ENCODE results near the gene RFX1. TPM values are rescaled to one million over a fixed set of nuclear protein-coding genes. Genes with fewer than 3 reads are reported as not detected.

RFX1 gene
- total RNA-seq, 1 donor from 2014 or later: 8.3 TPM

DNA sequence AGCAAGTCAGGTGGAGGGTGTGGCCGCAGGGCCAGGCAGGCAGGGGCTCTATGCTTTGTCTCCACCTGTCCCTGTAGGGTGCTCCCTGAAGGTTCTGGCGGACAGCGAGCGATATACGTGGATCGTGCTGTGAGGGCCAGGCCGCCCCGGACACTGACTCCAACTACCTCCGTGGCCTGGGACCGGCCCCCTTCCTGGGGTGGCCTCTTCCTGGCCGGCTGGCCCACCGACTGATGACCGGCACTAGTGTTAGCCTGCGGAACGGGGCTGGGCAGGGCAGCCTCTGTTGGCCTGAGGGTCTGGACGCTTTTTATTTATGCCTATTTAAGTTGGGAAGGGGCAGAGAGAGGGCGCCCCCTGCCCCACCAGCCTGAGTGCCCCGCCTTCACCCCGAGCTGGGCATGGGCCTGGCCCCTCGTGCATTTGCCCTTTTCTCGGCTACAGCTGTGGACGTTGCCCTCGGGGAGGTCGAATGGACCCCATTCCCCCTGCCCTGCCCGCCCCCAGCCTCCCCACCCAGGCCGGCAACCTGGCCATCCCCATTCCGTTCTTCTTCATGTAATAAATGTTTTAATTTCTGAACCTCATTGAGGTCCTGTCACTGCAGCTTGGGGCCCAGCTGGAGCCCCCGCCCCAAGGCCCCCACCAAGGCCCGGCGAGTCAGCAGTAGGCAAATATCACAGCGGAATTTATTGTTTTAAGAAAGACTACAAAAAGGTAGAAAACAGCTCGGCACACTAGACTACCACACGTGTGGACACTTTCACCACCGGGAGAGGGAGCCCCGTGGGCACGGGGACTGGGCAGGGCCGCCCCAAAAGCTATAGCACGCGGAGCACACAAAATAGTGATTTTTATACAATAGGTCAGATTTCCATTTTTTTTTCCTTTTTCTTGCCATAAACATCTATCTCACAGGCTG lies 45.0 kb downstream of the RFX1 start:
- ATAC-seq: no peak

GRCh38 chr19:13959962-13960862 lies 45.9 kb downstream of the RFX1 start:
- ATAC-seq: no peak

DNA sequence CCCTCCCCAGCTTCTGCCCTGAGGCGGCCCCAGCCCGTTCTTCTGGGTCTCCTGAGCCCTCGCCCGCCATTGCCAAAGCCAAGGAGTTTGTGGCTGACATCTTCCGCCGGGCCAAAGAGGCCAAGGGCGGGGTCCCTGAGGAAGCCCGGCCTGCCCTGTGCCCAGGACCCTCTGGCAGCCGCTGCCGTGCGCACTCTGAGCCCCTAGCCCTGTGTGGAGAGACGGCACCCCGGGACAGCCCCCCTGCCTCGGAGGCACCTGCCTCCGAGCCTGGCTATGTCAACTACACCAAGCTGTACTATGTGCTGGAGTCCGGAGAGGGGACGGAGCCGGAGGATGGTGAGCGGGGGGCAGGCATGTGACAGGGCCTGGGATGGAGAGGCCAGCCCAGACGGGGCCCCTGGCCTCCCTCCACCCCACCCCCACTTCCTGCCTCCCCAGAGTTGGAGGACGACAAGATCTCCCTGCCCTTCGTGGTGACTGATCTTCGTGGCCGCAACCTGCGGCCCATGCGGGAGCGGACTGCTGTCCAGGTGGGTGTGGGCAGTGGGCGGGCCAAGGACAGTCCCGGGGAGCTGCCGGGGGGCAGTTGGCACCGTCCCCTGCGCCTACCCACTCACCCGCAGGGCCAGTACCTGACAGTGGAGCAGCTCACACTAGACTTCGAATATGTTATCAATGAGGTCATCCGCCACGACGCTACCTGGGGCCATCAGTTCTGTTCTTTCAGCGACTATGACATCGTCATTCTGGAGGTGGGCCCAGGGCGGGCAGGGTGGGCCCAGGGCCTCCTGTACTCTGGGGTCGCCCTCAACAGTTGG lies 46.8 kb downstream of the RFX1 start:
- peak; percentile 3 for ATAC-seq

- ATAC-seq: no peak
Measured at GRCh38 chr19:13958043-13958442, 48.1 kb downstream of the RFX1 start.

DNA sequence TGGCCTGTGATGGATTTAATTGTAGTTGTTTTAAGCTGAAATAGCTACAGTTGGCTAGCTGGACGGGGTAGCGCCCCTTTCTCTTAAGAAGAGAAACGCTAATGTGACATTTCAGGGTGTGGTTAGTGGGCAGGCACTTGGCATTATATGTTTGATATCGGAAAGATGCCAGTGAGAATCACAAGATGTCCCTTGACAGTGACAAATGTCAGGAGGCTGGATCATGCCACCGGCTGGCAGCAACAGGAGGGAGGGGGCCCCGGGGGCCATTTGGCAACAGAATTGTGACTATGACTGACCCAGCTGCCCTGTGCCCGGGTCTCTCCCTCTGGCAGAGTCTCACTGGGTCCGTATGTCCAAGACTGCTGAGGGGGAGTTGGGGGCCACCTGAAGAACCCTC lies 49.1 kb downstream of the RFX1 start:
- ATAC-seq: no peak

DNA sequence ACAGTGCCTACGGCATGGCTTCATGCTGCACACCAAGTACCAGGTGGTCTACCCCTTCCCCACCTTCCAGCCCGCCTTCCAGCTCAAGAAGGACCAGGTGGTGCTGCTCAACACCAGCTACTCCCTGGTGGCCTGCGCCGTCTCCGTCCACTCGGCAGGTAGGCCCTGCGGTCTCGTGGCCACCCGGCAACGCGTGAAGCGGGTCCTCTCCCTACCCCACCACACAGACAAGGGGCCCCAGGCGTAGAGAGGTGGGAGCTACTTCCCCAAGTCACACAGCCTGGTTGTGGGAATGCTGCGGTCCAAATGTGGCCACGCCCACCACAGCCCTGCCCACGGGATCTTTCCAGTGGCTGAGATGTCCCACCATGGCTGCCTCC lies 49.8 kb downstream of the RFX1 start:
- ATAC-seq: no peak

DNA sequence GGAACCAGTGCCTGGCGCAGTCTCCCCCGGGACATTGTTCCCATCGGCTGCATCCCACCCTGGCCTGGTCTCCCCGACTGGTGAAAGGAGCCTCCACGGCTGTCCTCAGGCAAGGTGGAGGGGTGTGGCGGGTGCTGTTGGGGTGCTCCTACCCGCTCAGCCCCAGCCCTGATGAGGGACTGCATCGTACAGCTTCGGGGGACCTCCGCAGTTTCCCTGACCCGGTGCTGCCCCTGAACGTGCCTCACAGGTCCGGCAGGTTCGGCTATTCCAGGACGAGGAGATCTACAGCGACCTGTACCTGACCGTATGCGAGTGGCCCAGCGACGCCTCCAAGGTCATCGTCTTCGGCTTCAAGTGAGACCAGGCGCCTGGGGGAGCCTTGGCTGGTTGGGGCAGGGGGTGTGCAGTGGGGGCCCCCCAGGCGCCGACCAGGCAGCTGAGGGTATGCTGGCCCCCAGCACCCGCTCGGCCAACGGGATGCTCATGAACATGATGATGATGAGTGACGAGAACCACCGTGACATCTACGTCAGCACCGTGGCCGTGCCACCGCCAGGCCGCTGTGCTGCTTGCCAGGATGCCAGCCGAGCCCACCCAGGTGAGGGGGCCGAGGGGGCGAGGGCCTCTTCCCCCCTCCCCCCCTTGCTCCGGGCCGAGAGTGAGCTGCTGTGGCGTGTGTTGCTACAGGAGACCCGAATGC lies 50.3 kb downstream of the RFX1 start:
- no peak for ATAC-seq

GRCh38 chr19:13954185-13954584 lies 51.9 kb downstream of the RFX1 start:
- ATAC-seq: no peak

- peak; percentile 61 for ATAC-seq
Measured at GRCh38 chr19:13952931-13953531, 53.1 kb downstream of the RFX1 start.

GRCh38 chr19:13952154-13952930 lies 53.8 kb downstream of the RFX1 start, which contains the start of gene DCAF15:
TSS of gene DCAF15 (plus strand) at chr19:13952509. CDS start at chr19:13952513, 4 bp downstream.
- ATAC-seq: peak; percentile 98

DNA sequence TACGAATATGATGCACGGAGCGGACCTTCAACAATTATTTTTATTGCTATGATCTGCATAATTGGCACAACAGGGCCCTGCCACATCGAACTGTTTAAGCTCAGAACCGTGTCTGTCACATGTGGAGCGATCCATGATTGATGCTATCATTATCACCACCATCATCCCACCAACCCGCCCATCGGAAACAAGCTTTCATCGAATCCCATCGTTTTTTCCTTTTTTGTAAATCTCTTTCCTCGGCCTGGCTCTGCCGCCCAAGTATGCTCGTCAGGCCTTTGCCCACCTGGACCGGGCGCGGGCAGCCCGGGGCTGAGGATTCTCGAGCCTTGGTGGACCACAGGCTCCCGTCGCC lies 54.3 kb downstream of the RFX1 start:
- ATAC-seq: no peak

GRCh38 chr19:13951043-13951442 lies 55.1 kb downstream of the RFX1 start:
- ATAC-seq: no peak

DNA sequence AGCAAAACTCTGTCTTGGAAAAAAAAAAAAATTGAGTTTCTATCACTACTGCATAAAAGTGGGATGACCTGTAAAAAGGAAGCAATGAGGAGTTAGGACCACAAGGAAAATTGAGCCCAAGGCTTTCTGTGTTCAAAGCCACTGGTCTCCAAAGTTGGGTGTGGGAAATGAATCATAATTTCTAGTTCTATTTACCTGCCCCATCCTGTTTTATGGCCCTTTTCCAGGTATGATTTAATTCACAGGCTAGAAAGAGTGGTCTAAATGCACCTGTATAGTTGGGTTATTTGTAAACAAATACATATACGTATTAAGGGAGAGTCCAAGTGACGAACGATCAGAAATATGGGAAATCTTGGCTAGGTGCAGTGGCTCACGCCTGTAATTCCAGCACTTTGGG lies 59.7 kb downstream of the RFX1 start:
- peak; percentile 60 for ATAC-seq

DNA sequence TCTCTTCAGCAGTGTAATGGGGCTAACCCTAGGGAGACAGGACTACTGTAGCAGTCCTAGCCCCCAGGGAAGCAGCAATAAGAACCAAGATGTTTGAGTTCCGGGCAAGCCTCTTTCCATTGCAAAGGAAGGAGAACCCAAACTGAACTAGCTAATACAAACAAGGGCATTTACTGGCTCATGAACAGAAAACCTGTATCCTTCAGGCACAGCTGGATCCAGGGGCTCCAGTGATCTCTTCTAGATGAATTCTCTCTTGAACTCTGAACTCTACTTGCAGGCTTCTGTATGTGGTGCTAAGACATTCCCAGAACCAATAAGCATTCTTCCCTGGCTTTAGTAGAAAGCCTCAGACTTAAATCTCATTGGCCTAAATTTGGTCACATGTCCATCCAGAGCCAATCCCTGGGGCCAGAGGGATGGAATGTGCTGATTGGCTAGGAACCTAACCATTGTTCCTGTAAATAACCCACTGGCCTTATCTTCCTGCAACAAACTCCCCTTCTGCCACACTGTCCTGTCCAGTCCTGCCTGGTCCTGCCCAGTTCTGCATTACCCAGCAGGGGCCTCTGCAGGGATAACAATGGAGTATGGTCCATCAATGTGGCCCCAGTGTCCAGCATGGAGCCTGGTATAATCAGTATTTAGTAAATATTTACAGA lies 64.0 kb downstream of the RFX1 start:
- no peak for ATAC-seq

DNA sequence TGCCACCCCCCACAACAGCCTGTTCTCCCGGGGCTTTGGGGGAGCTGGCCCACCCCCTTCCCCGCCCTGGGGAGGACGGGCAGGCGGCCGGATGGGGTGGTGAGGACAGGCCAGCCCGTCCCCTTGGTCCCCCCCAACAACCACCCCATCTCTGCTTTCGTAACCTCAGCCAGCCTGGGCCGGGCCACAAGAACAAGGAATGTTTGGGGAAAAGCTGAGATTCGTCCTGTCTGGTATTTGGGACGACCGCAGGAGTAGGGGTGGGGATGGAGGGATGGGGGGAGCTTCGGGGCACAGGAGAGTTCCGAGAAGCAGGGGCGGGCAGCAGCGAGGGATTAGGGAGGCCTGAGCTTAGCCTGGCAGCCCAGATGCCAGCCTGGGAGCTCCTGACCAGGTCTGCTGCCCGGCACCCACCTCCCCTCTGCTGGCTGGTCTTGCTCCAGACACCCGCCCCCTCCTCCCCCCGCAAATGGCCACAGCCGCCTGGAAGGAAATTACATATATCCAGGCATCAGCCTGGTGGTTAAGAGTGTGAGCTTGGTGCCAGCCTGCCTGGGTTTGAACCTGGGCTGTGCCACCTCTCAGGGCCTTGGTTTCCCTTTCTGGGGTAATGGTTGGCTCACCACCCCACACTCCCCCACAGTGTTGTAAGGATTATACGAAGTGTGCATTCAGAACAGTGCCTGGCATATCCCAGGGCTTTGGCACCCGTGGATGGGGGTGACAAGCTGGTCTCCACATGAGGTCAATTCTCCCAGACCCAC lies 67.6 kb downstream of the RFX1 start, which contains the start of gene PODNL1:
Gene PODNL1, minus strand, starts transcription at position 117 of the 764 bp plus-strand sequence. CDS start 236 bp downstream, outside the sequence.
- ATAC-seq: peak; percentile 21

GRCh38 chr19:13937479-13938300 lies 68.4 kb downstream of the RFX1 start:
- no peak for ATAC-seq

- no peak for ATAC-seq
Measured at GRCh38 chr19:13935765-13936510, 70.2 kb downstream of the RFX1 start.

GRCh38 chr19:13934785-13935109 lies 71.4 kb downstream of the RFX1 start:
- no peak for ATAC-seq
